AG04449 (cell line): Measurements from ENCODE around the gene PXDN.

Experiments
- CTCF ChIA-PET: fragments of 350-600 bp; formaldehyde crosslinking; extraction: SDS; loops from one replicate; lab custom pipeline; 2021; ENCODE audit warnings: antibody characterized with exemption; lab: Yijun Ruan, JAX
- POLR2A ChIA-PET: fragments of 400-600, 350-600 bp; formaldehyde crosslinking; extraction: SDS; loops from one replicate; lab custom pipeline; 2020; ENCODE audit warnings: antibody characterized with exemption, inconsistent platforms; lab: Yijun Ruan, JAX
- DNase-seq: peaks from one replicate; pipeline ENCODE4 v3.0.0-alpha.2; 2010; ENCODE audit warnings: low read depth, low spot score
- H3K4me3 ChIP-seq: 2 replicates; pipeline ENCODE4 v1.5.1; 2011; ENCODE audit warnings: low read depth, mild to moderate bottlenecking, control low read depth, low read length
- TF ChIP-seq, protein P1 (sequence below): IDR thresholded peaks from one replicate; pipeline ENCODE4 v1.5.1; 2011; ENCODE audit warnings: mild to moderate bottlenecking, moderate library complexity, low read length, control low read depth, inconsistent platforms; ENCODE audit not compliant: insufficient read depth; ENCODE audit errors: missing control alignments

PXDN gene

GRCh38 chr2:1730015-1730927, 14.0 kb downstream of the PXDN start:
- ChIA-PET POLR2A (interaction anchor here (0.7 to 6.1 kb wide), 9 partner anchors 9 to 87 kb away, joined by 3 to 64 read pairs (median 7); partner anchors contain the start of gene PXDN), CTCF (interaction anchor here (0.9 to 1.9 kb wide), 9 partner anchors 9 to 180 kb away, joined by 3 to 6 read pairs (median 3); no protein-coding TSS in a partner anchor)
- TF ChIP-seq, protein P1, sequence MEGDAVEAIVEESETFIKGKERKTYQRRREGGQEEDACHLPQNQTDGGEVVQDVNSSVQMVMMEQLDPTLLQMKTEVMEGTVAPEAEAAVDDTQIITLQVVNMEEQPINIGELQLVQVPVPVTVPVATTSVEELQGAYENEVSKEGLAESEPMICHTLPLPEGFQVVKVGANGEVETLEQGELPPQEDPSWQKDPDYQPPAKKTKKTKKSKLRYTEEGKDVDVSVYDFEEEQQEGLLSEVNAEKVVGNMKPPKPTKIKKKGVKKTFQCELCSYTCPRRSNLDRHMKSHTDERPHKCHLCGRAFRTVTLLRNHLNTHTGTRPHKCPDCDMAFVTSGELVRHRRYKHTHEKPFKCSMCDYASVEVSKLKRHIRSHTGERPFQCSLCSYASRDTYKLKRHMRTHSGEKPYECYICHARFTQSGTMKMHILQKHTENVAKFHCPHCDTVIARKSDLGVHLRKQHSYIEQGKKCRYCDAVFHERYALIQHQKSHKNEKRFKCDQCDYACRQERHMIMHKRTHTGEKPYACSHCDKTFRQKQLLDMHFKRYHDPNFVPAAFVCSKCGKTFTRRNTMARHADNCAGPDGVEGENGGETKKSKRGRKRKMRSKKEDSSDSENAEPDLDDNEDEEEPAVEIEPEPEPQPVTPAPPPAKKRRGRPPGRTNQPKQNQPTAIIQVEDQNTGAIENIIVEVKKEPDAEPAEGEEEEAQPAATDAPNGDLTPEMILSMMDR = no peak

GRCh38 chr2:1729242-1729641, 15.1 kb downstream of the PXDN start:
- POLR2A ChIA-PET = interaction anchor here (2.6 to 6.1 kb wide), 2 partner anchors 12 to 88 kb away, joined by 7 to 64 read pairs; no protein-coding TSS in a partner anchor
- CTCF ChIA-PET = interaction anchor here (0.9 to 1.9 kb wide), 3 partner anchors 9 to 21 kb away, joined by 3 to 6 read pairs (median 3); no protein-coding TSS in a partner anchor
- DNase-seq = no peak
- TF ChIP-seq, protein P1 = no peak
- no peak overlapping the region; the same call in 1 of the 2 replicates for H3K4me3 ChIP-seq

More at GRCh38 chr2:1730015-1730927, 14.0 kb downstream of the PXDN start:
- H3K4me3 ChIP-seq = peak overlapping the region; percentile 26
- peak; percentile 74 for DNase-seq

DNA sequence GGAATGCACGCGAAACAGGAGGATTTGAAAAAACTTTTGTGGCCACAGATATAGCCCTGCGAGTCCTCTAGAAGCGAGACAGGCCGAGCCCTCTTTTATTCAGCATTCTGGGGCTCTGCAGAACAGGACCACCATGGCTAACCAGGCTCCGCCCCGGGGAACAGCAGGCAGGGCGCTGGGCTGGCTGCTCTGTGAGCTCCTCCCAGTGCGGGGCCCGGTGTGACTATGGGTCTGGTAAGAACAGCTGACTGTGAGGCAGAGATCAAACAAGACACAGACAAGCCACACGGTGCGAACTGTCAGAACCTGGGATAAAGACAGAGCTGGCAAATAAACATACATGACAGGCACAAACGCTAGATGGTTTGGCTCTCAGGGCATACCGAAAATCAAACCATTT, 15.5 kb downstream of the PXDN start:
- ChIA-PET POLR2A (interaction anchor here (0.6 to 6.1 kb wide), 3 partner anchors 8 to 31 kb away, joined by 3 to 64 read pairs (median 4); no protein-coding TSS in a partner anchor), CTCF (interaction anchor here (0.9 to 1.9 kb wide), 3 partner anchors 10 to 22 kb away, joined by 3 to 6 read pairs (median 3); no protein-coding TSS in a partner anchor)
- H3K4me3 ChIP-seq = no peak overlapping the region; the same call in 1 of the 2 replicates
- TF ChIP-seq, protein P1 = no peak
- DNase-seq = no peak

GRCh38 chr2:1727796-1728474, 16.4 kb downstream of the PXDN start:
- ChIA-PET POLR2A (interaction anchor here (0.6 to 6.1 kb wide), 3 partner anchors 9 to 30 kb away, joined by 3 to 64 read pairs (median 4); no protein-coding TSS in a partner anchor), CTCF (interaction anchor here (1.9 kb wide), 1 partner anchor 16 kb away, joined by 6 read pairs; no protein-coding TSS in a partner anchor)
- TF ChIP-seq, protein P1 = no peak
- DNase-seq = no peak
- no peak overlapping the region for H3K4me3 ChIP-seq

- ChIA-PET POLR2A (interaction anchor here (6.1 kb wide), 1 partner anchor 14 kb away, joined by 64 read pairs; no protein-coding TSS in a partner anchor), CTCF (no interaction called here)
- H3K4me3 ChIP-seq = no peak overlapping the region
- no peak for DNase-seq
- TF ChIP-seq, protein P1 = no peak
Observed at GRCh38 chr2:1727101-1727771, 17.1 kb downstream of the PXDN start.
